Mononuclear cell (primary cell): ENCODE data around the gene COQ4. TPM values are rescaled to one million over a fixed set of nuclear protein-coding genes. Genes with fewer than 3 reads are reported as not detected.

Source experiments
- H3K27me3 ChIP-seq: 2 replicates; pipeline ENCODE4 v1.6.0; 2011; ENCODE audit warnings: low read length, control low read depth; ENCODE audit not compliant: insufficient read depth
- H3K4me1 ChIP-seq: 2 replicates; pipeline ENCODE4 v1.5.1; 2011; ENCODE audit warnings: mild to moderate bottlenecking, low read length, control low read depth; ENCODE audit not compliant: insufficient read depth
- H3K4me3 ChIP-seq: 2 replicates; pipeline ENCODE4 v1.5.1; 2011; ENCODE audit warnings: mild to moderate bottlenecking, low read length, moderate library complexity
- H3K9me3 ChIP-seq: 2 replicates; pipeline ENCODE4 v1.5.1; 2011; ENCODE audit warnings: low read depth, mild to moderate bottlenecking, control low read depth, low read length
- total RNA-seq: library from RNA; depleted of rRNA; stranded (reverse); fragments of >200 nt; gene quantifications from one replicate; pipeline ENCODE4 v1.2.3, GENCODE V29; 2012

COQ4 gene
- total RNA-seq, 1 donor = 14.5 TPM

- Histone ChIP-seq H3K4me3 (peak overlapping the region; percentile 77), H3K27me3 (no peaks in the 10 kb centered on the region), H3K4me1 (peaks cover 23% of the 10 kb centered on the region), H3K9me3 (no peaks in the 10 kb centered on the region)
These were observed 49.0 kb downstream of the COQ4 start for GRCh38 chr9:128371630-128372117.

GRCh38 chr9:128372188-128372641, 49.6 kb downstream of the COQ4 start:
- no peaks in the 10 kb centered on the region for H3K9me3 ChIP-seq
- H3K4me1 ChIP-seq = peaks cover 23% of the 10 kb centered on the region
- H3K27me3 ChIP-seq = no peaks in the 10 kb centered on the region
- H3K4me3 ChIP-seq = peak overlapping the region; percentile 77

GRCh38 chr9:128372784-128373183, 50.1 kb downstream of the COQ4 start:
- H3K27me3 ChIP-seq = no peaks in the 10 kb centered on the region
- no peaks in the 10 kb centered on the region for H3K9me3 ChIP-seq
- H3K4me1 ChIP-seq = peaks cover 23% of the 10 kb centered on the region
- no peak overlapping the region for H3K4me3 ChIP-seq

GRCh38 chr9:128374221-128374675, 51.6 kb downstream of the COQ4 start:
- peaks cover 23% of the 10 kb centered on the region for H3K4me1 ChIP-seq
- no peak overlapping the region for H3K4me3 ChIP-seq
- no peaks in the 10 kb centered on the region for H3K9me3 ChIP-seq
- H3K27me3 ChIP-seq = no peaks in the 10 kb centered on the region

GRCh38 chr9:128375865-128376264, 53.2 kb downstream of the COQ4 start:
- no peak overlapping the region for H3K4me3 ChIP-seq
- no peaks in the 10 kb centered on the region for H3K9me3 ChIP-seq
- H3K4me1 ChIP-seq = peaks cover 14% of the 10 kb centered on the region
- H3K27me3 ChIP-seq = no peaks in the 10 kb centered on the region

- no peaks in the 10 kb centered on the region for H3K27me3 ChIP-seq
- no peak overlapping the region for H3K4me3 ChIP-seq
- H3K9me3 ChIP-seq = no peaks in the 10 kb centered on the region
These were observed 59.6 kb downstream of the COQ4 start for GRCh38 chr9:128382261-128382660.

GRCh38 chr9:128383007-128383753, 60.5 kb downstream of the COQ4 start:
- Histone ChIP-seq H3K9me3 (no peaks in the 10 kb centered on the region), H3K27me3 (no peaks in the 10 kb centered on the region), H3K4me1 (no peaks in the 10 kb centered on the region), H3K4me3 (no peak overlapping the region)

More at GRCh38 chr9:128382261-128382660, 59.6 kb downstream of the COQ4 start:
- H3K4me1 ChIP-seq = no peaks in the 10 kb centered on the region

Other genes starting within 250 kb of the COQ4 start
- gene PTGES2, start 195.1 kb upstream of the COQ4 start, total RNA-seq = 23.7 TPM
- gene LCN2, start 173.4 kb upstream of the COQ4 start, total RNA-seq = 4.7 TPM
- gene BBLN, start 162.6 kb upstream of the COQ4 start, total RNA-seq = 78.1 TPM
- gene CIZ1, start 131.3 kb upstream of the COQ4 start, total RNA-seq = 26.0 TPM
- gene DNM1, start 119.5 kb upstream of the COQ4 start, total RNA-seq = 1.4 TPM
- 18.7 TPM for gene GOLGA2, start 46.8 kb upstream of the COQ4 start, total RNA-seq
- 5.8 TPM for gene SWI5, start 46.6 kb upstream of the COQ4 start, total RNA-seq
- 4.5 TPM for gene TRUB2, start 392 bp upstream of the COQ4 start, total RNA-seq
- 2.1 TPM for gene SLC27A4, start 17.7 kb downstream of the COQ4 start, total RNA-seq
- gene URM1, start 48.5 kb downstream of the COQ4 start, total RNA-seq = 17.6 TPM
- 1.8 TPM for gene CERCAM, start 98.0 kb downstream of the COQ4 start, total RNA-seq
- 18.1 TPM for gene ODF2, start 133.2 kb downstream of the COQ4 start, total RNA-seq
- 12.7 TPM for gene GLE1, start 181.9 kb downstream of the COQ4 start, total RNA-seq
- 200 TPM for gene SPTAN1, start 229.7 kb downstream of the COQ4 start, total RNA-seq